Stomach (tissue), 4 donors: Measurements from ENCODE around the gene TANGO6.

ENCODE experiments used
- EP300 ChIP-seq: sonication (generic); formaldehyde crosslinking; IDR thresholded peaks from one replicate; pipeline ENCODE4 v1.6.1; 2017; ENCODE audit warnings: antibody characterized with exemption
- POLR2A ChIP-seq, 4 donors: fragments of 450-650 bp; IDR thresholded peaks; one replicate each; pipeline ENCODE4 v1.6.1; 2016; ENCODE audit warnings: antibody characterized with exemption in 4 of 4, control low read depth in 2 of 4, mild to moderate bottlenecking in 1 of 4, moderate library complexity in 1 of 4
- POLR2AphosphoS5 ChIP-seq, 3 donors: sonication (generic); formaldehyde crosslinking; IDR thresholded peaks; one replicate each; pipeline ENCODE4 v1.6.1; 2016; ENCODE audit warnings: antibody characterized with exemption in 3 of 3
- TF ChIP-seq, protein P1 (sequence below), 7 experiments: fragments of 450-650 bp in 4 of 7; fragments of 200-600 bp in 3 of 7; sonication (generic) in 3 of 7; IDR thresholded peaks; one replicate each; pipeline ENCODE4 v1.5.1; 2016 to 2019; ENCODE audit warnings: antibody characterized with exemption in 7 of 7, control low read depth in 2 of 7, mild to moderate bottlenecking in 1 of 7

DNA sequence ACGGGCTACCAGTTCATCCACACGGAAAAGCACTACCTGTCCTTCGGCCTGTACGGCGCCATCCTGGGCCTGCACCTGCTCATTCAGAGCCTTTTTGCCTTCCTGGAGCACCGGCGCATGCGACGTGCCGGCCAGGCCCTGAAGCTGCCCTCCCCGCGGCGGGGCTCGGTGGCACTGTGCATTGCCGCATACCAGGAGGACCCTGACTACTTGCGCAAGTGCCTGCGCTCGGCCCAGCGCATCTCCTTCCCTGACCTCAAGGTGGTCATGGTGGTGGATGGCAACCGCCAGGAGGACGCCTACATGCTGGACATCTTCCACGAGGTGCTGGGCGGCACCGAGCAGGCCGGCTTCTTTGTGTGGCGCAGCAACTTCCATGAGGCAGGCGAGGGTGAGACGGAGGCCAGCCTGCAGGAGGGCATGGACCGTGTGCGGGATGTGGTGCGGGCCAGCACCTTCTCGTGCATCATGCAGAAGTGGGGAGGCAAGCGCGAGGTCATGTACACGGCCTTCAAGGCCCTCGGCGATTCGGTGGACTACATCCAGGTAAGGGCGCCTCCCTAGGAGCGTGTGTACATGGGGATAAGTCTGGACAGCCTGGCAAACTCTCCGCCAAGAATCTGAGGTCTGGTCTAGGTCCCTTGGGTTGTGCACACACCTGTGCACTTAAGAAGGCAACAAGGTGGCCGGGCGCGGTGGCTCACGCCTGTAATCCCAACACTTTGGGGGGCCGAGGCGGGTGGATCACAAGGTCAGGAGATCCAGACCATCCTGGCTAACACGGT lies 266.3 kb downstream of the TANGO6 start:
- TF ChIP-seq, protein P1, sequence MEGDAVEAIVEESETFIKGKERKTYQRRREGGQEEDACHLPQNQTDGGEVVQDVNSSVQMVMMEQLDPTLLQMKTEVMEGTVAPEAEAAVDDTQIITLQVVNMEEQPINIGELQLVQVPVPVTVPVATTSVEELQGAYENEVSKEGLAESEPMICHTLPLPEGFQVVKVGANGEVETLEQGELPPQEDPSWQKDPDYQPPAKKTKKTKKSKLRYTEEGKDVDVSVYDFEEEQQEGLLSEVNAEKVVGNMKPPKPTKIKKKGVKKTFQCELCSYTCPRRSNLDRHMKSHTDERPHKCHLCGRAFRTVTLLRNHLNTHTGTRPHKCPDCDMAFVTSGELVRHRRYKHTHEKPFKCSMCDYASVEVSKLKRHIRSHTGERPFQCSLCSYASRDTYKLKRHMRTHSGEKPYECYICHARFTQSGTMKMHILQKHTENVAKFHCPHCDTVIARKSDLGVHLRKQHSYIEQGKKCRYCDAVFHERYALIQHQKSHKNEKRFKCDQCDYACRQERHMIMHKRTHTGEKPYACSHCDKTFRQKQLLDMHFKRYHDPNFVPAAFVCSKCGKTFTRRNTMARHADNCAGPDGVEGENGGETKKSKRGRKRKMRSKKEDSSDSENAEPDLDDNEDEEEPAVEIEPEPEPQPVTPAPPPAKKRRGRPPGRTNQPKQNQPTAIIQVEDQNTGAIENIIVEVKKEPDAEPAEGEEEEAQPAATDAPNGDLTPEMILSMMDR (IDR thresholded peaks at IDR 0.05): no peak
- TF ChIP-seq POLR2A (IDR thresholded peaks at IDR 0.05) (no peak), EP300 (no peak), POLR2AphosphoS5 (IDR thresholded peaks at IDR 0.05) (no peak)
